ENCODE data around the gene GPR160.

GPR160 gene

GRCh38 chr3:170064108-170064507 lies 26.3 kb downstream of the GPR160 start:
- DNase-seq (ENCODE audit: low spot score) = no peak

GRCh38 chr3:170075441-170076091 lies 37.8 kb downstream of the GPR160 start:
- DNase-seq (ENCODE audit: low spot score) = no peak

- DNase-seq (ENCODE audit: low spot score) = no peak
These were observed 39.0 kb downstream of the GPR160 start for GRCh38 chr3:170076715-170077238.

GRCh38 chr3:170077361-170077760 lies 39.6 kb downstream of the GPR160 start:
- DNase-seq (ENCODE audit: low spot score) = no peak

- no peak for DNase-seq (ENCODE audit: low spot score)
These were observed 41.0 kb downstream of the GPR160 start for GRCh38 chr3:170078620-170079281.

GRCh38 chr3:170079536-170080165 lies 41.9 kb downstream of the GPR160 start:
- no peak for DNase-seq (ENCODE audit: low spot score)

- no peak for DNase-seq (ENCODE audit: low spot score)
These were observed 42.8 kb downstream of the GPR160 start for GRCh38 chr3:170080605-170081004.

GRCh38 chr3:170081079-170081741 lies 43.4 kb downstream of the GPR160 start:
- no peak for DNase-seq (ENCODE audit: low spot score)

- DNase-seq (ENCODE audit: low spot score) = no peak
These were observed 45.5 kb downstream of the GPR160 start for GRCh38 chr3:170083343-170083742.

- DNase-seq (ENCODE audit: low spot score) = no peak
These were observed 47.6 kb downstream of the GPR160 start for GRCh38 chr3:170085396-170085795.

GRCh38 chr3:170089862-170090600 lies 52.2 kb downstream of the GPR160 start:
- no peak for DNase-seq (ENCODE audit: low spot score)

GRCh38 chr3:170090601-170090981 lies 52.8 kb downstream of the GPR160 start:
- DNase-seq (ENCODE audit: low spot score) = no peak

- DNase-seq (ENCODE audit: low spot score) = no peak
These were observed 55.1 kb downstream of the GPR160 start for GRCh38 chr3:170092907-170093306.

- DNase-seq (ENCODE audit: low spot score) = no peak
These were observed 58.0 kb downstream of the GPR160 start for GRCh38 chr3:170095771-170096170.

- no peak for DNase-seq (ENCODE audit: low spot score)
These were observed 58.5 kb downstream of the GPR160 start for GRCh38 chr3:170096342-170096741.

- no peak for DNase-seq (ENCODE audit: low spot score)
These were observed 61.0 kb downstream of the GPR160 start for GRCh38 chr3:170098753-170099152.

GRCh38 chr3:170100944-170101343 lies 63.1 kb downstream of the GPR160 start:
- no peak for DNase-seq (ENCODE audit: low spot score)

GRCh38 chr3:170102431-170102830 lies 64.6 kb downstream of the GPR160 start:
- DNase-seq (ENCODE audit: low spot score) = no peak

- DNase-seq (ENCODE audit: low spot score) = no peak
These were observed 70.1 kb downstream of the GPR160 start for GRCh38 chr3:170107941-170108340.

- DNase-seq (ENCODE audit: low spot score) = no peak
These were observed 71.2 kb downstream of the GPR160 start for GRCh38 chr3:170108955-170109354.

GRCh38 chr3:170109579-170110293 lies 71.9 kb downstream of the GPR160 start:
- no peak for DNase-seq (ENCODE audit: low spot score)

All from putamen (tissue), 1 donor.